Measurements from ENCODE around the gene KDM5C.

Gene KDM5C

GRCh38 chrX:53249408-53250042 is 24.5 kb upstream of the KDM5C start:
- DNase-seq = no peak

- DNase-seq = no peak
Measured at GRCh38 chrX:53247928-53248327, 22.9 kb upstream of the KDM5C start.

- DNase-seq = no peak
Measured at GRCh38 chrX:53246231-53246630, 21.2 kb upstream of the KDM5C start.

GRCh38 chrX:53244610-53245009 is 19.6 kb upstream of the KDM5C start:
- DNase-seq = no peak

- DNase-seq = no peak
Measured at GRCh38 chrX:53242310-53242709, 17.3 kb upstream of the KDM5C start.

- DNase-seq = no peak
Measured at GRCh38 chrX:53241558-53241957, 16.6 kb upstream of the KDM5C start.

GRCh38 chrX:53239474-53239873 is 14.5 kb upstream of the KDM5C start:
- DNase-seq = peak; percentile 2

- no peak for DNase-seq
Measured at GRCh38 chrX:53237056-53237455, 12.0 kb upstream of the KDM5C start.

- no peak for DNase-seq
Measured at GRCh38 chrX:53236025-53236679, 11.1 kb upstream of the KDM5C start.

- no peak for DNase-seq
Measured at GRCh38 chrX:53235566-53235965, 10.6 kb upstream of the KDM5C start.

GRCh38 chrX:53234484-53234883 is 9.5 kb upstream of the KDM5C start:
- DNase-seq = no peak

- DNase-seq = no peak
Measured at GRCh38 chrX:53233536-53233935, 8.5 kb upstream of the KDM5C start.

- DNase-seq = no peak
Measured at GRCh38 chrX:53230116-53230515, 5.1 kb upstream of the KDM5C start.

GRCh38 chrX:53227224-53227765 is 2.3 kb upstream of the KDM5C start:
- DNase-seq = no peak

- peak; percentile 1 for DNase-seq
Measured at GRCh38 chrX:53223955-53224859, 800 bp downstream of the KDM5C start.

- no peak for DNase-seq
Measured at GRCh38 chrX:53223068-53223693, 1.8 kb downstream of the KDM5C start.

GRCh38 chrX:53211391-53211978 is 13.5 kb downstream of the KDM5C start:
- DNase-seq = no peak

- no peak for DNase-seq
Measured at GRCh38 chrX:53196678-53197077, 28.3 kb downstream of the KDM5C start.

- no peak for DNase-seq
Measured at GRCh38 chrX:53195401-53195800, 29.6 kb downstream of the KDM5C start.

- no peak for DNase-seq
Measured at GRCh38 chrX:53194308-53194707, 30.7 kb downstream of the KDM5C start.

- no peak for DNase-seq
Measured at GRCh38 chrX:53193093-53193492, 31.9 kb downstream of the KDM5C start.

- no peak for DNase-seq
Measured at GRCh38 chrX:53190363-53190960, 34.5 kb downstream of the KDM5C start.
